Vagina (tissue), 2 donors: ENCODE results near the gene ABCA13.

Source experiments
- POLR2A ChIP-seq, 2 donors: fragments of 450-650 bp; IDR thresholded peaks; one replicate each; pipeline ENCODE4 v1.6.1; 2017; ENCODE audit warnings: antibody characterized with exemption in 2 of 2, mild to moderate bottlenecking in 2 of 2, moderate library complexity in 2 of 2
- POLR2AphosphoS5 ChIP-seq, 2 donors: sonication (generic); formaldehyde crosslinking; IDR thresholded peaks; one replicate each; pipeline ENCODE4 v1.9.0; 2017; ENCODE audit warnings: antibody characterized with exemption in 2 of 2, mild to moderate bottlenecking in 2 of 2, low read depth in 1 of 2; ENCODE audit not compliant: insufficient read depth in 1 of 2
- TF ChIP-seq, protein P1 (sequence below), 3 experiments: fragments of 450-650 bp in 2 of 3; fragments of 200-600 bp in 1 of 3; sonication (generic) in 1 of 3; IDR thresholded peaks; one replicate each; pipeline ENCODE4 v1.5.1; 2017 to 2019; ENCODE audit warnings: antibody characterized with exemption in 3 of 3, mild to moderate bottlenecking in 2 of 3, moderate library complexity in 2 of 3

DNA sequence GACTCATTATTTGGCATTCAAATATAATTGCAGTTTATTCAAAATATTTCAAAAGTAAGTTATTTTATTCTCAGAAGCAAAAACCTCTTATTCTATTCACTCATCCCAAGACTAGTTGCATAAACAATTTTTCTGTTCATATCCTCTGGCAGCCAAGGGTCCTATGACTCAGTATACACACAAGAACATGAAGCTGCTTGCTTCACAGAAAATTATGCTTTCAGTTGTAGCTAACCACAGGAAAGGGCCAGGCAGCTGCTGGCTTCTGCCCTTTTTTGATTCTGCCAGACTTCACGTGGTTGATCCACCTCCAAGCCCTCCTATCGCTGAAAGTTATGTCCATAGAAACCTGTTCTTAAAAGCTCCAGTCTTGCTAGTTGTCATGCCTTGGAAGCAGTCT, 108.8 kb downstream of the ABCA13 start:
- TF ChIP-seq, protein P1, sequence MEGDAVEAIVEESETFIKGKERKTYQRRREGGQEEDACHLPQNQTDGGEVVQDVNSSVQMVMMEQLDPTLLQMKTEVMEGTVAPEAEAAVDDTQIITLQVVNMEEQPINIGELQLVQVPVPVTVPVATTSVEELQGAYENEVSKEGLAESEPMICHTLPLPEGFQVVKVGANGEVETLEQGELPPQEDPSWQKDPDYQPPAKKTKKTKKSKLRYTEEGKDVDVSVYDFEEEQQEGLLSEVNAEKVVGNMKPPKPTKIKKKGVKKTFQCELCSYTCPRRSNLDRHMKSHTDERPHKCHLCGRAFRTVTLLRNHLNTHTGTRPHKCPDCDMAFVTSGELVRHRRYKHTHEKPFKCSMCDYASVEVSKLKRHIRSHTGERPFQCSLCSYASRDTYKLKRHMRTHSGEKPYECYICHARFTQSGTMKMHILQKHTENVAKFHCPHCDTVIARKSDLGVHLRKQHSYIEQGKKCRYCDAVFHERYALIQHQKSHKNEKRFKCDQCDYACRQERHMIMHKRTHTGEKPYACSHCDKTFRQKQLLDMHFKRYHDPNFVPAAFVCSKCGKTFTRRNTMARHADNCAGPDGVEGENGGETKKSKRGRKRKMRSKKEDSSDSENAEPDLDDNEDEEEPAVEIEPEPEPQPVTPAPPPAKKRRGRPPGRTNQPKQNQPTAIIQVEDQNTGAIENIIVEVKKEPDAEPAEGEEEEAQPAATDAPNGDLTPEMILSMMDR (IDR thresholded peaks at IDR 0.05), result no peak
- no peak for TF ChIP-seq POLR2AphosphoS5 (IDR thresholded peaks at IDR 0.05; ENCODE audit: insufficient read depth in 1 of 2, low read depth in 1 of 2)
- TF ChIP-seq POLR2A (IDR thresholded peaks at IDR 0.05), result no peak
